Ishikawa (cell line): ENCODE measurements around the gene DENND4A.

ENCODE experiments used
- CEBPB ChIP-seq: IDR thresholded peaks from 2 replicates; pipeline ENCODE4 v1.6.1; 2012
- CREB1 ChIP-seq: IDR thresholded peaks from 2 replicates; pipeline ENCODE4 v1.6.1; 2012; ENCODE audit warnings: low read depth
- EGR1 ChIP-seq: IDR thresholded peaks from 2 replicates; pipeline ENCODE4 v1.6.1; 2012
- EP300 ChIP-seq: IDR thresholded peaks from 2 replicates; pipeline ENCODE4 v1.6.1; 2012; ENCODE audit warnings: borderline replicate concordance
- FOXM1 ChIP-seq: IDR thresholded peaks from 2 replicates; pipeline ENCODE4 v1.6.1; 2012; ENCODE audit warnings: low read depth, borderline replicate concordance
- NFIC ChIP-seq: IDR thresholded peaks from 2 replicates; pipeline ENCODE4 v1.6.1; 2012
- RAD21 ChIP-seq: IDR thresholded peaks from 2 replicates; pipeline ENCODE4 v1.6.1; 2012; ENCODE audit warnings: low read depth
- TAF1 ChIP-seq: IDR thresholded peaks from 2 replicates; pipeline ENCODE4 v1.6.1; 2012; ENCODE audit warnings: low read depth, mild to moderate bottlenecking
- TCF12 ChIP-seq: IDR thresholded peaks from 2 replicates; pipeline ENCODE4 v1.6.1; 2012; ENCODE audit warnings: low read depth
- TEAD4 ChIP-seq: IDR thresholded peaks from 2 replicates; pipeline ENCODE4 v1.6.1; 2012
- YY1 ChIP-seq: IDR thresholded peaks from 2 replicates; pipeline ENCODE4 v1.6.1; 2012; ENCODE audit warnings: low read depth
- ZBTB7A ChIP-seq: IDR thresholded peaks from 2 replicates; pipeline ENCODE4 v1.6.1; 2012; ENCODE audit warnings: low read depth
- TF ChIP-seq, protein P1 (sequence below): IDR thresholded peaks from 2 replicates; pipeline ENCODE4 v1.6.1; 2012
- TF ChIP-seq, protein P2 (sequence below): IDR thresholded peaks from 2 replicates; pipeline ENCODE4 v1.6.1; 2012; ENCODE audit warnings: low read depth, mild to moderate bottlenecking
- TF ChIP-seq, protein P3 (sequence below): IDR thresholded peaks from 2 replicates; pipeline ENCODE4 v1.6.1; 2012

Gene DENND4A

DNA sequence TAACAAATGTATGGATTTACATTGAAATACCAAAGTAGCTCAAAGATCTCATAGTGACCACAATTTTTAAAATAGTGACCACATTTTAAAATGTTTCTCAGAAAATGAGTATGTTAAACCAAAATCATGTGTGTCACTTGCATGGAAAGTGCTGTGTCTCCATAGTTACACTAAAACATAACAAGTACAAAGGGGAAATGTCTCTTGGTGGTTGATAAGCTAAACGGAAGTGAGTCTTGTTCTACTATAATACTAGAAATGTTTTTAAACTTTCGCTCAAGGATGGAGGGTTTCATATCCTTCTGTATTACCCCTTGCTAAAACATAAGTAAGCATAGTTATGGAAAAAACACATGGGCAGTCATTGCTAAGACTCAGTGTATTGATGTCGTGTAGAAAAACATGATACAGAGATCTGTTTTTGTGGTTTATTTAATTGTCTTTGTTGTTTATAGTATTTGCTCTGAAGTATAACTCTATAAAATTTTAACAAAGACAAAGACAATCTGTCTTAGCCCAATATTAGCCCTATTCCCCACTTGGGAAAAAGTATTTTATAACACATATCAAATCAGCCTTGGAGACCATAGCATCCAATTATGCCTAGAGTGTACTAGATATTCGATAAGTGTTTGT, 27.0 kb upstream of the DENND4A start:
- TF ChIP-seq ZBTB7A (no peak), TCF12 (no peak)

DNA sequence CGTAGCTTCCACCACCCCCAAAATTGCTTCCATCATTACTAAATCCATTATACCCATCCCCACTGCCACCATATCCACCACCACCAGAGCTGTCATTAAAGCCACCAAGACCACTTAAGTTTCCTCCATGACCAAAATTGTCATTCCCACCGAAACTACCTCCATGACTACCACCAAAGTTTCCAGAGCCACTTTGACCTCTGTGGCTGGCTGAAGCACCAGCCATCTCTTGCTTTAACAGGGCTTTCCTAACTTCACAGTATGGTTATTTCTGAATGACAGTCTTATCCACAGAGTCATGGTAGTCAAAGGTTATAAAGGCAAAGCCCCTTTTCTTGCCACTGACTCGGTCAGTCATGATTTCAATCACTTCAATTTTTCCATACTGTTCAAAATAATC, 24.3 kb upstream of the DENND4A start:
- TF ChIP-seq CEBPB = no peak
- TF ChIP-seq NFIC = no peak
- TF ChIP-seq EP300 = no peak
- no peak for TF ChIP-seq YY1
- TF ChIP-seq, protein P1, sequence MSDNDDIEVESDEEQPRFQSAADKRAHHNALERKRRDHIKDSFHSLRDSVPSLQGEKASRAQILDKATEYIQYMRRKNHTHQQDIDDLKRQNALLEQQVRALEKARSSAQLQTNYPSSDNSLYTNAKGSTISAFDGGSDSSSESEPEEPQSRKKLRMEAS = no peak
- no peak for TF ChIP-seq RAD21
- no peak for TF ChIP-seq EGR1
- TF ChIP-seq, protein P2, sequence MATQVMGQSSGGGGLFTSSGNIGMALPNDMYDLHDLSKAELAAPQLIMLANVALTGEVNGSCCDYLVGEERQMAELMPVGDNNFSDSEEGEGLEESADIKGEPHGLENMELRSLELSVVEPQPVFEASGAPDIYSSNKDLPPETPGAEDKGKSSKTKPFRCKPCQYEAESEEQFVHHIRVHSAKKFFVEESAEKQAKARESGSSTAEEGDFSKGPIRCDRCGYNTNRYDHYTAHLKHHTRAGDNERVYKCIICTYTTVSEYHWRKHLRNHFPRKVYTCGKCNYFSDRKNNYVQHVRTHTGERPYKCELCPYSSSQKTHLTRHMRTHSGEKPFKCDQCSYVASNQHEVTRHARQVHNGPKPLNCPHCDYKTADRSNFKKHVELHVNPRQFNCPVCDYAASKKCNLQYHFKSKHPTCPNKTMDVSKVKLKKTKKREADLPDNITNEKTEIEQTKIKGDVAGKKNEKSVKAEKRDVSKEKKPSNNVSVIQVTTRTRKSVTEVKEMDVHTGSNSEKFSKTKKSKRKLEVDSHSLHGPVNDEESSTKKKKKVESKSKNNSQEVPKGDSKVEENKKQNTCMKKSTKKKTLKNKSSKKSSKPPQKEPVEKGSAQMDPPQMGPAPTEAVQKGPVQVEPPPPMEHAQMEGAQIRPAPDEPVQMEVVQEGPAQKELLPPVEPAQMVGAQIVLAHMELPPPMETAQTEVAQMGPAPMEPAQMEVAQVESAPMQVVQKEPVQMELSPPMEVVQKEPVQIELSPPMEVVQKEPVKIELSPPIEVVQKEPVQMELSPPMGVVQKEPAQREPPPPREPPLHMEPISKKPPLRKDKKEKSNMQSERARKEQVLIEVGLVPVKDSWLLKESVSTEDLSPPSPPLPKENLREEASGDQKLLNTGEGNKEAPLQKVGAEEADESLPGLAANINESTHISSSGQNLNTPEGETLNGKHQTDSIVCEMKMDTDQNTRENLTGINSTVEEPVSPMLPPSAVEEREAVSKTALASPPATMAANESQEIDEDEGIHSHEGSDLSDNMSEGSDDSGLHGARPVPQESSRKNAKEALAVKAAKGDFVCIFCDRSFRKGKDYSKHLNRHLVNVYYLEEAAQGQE = no peak
- no peak for TF ChIP-seq FOXM1
- TF ChIP-seq, protein P3, sequence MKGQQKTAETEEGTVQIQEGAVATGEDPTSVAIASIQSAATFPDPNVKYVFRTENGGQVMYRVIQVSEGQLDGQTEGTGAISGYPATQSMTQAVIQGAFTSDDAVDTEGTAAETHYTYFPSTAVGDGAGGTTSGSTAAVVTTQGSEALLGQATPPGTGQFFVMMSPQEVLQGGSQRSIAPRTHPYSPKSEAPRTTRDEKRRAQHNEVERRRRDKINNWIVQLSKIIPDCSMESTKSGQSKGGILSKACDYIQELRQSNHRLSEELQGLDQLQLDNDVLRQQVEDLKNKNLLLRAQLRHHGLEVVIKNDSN = no peak
- no peak for TF ChIP-seq CREB1
- TF ChIP-seq ZBTB7A = no peak
- no peak for TF ChIP-seq TCF12
- no peak for TF ChIP-seq TAF1

DNA sequence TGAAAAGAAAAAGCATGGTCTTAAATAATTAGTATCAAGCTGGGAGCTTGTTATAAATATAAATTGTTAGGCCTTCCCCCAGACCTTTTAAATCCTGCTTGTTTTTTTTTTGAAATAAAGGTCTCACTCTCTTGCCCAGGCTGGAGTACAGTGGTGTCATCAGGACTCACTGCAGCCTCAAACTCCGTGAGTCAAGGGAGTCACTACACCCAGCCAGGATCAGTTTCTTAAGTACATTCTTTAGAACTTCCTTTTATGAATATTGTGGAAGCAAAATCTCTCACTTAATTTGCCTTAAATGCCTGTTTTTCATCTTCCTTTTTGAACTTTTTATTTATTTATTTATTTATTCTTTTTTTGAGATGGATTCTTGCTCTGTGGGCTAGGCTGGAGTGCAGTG, 20.8 kb upstream of the DENND4A start:
- no peak for TF ChIP-seq YY1
- no peak for TF ChIP-seq TAF1
- TF ChIP-seq CREB1 = no peak
- no peak for TF ChIP-seq TEAD4
- no peak for TF ChIP-seq NFIC
- TF ChIP-seq, protein P3 = no peak
- no peak for TF ChIP-seq EP300
- TF ChIP-seq CEBPB = no peak

DNA sequence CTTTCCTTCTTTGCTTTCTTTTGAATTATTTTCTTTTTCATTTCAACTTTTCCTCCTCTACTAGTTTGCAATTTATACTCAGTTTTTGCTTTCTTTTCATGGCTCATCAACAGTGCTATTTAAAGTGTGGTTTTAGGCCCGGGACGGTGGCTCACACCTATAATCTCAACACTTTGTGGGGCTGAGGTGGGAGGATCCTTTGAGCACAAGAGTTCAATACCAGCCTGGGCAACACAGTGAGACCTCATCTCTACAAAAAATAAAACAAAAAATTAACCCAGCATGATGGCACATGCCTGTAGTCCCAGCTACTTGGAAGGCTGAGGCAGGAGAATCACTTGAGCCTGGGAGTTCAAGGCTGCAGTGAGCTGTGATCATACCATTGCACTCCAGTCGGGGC, 20.4 kb upstream of the DENND4A start:
- TF ChIP-seq, protein P3 = no peak
- TF ChIP-seq CREB1 = no peak
- TF ChIP-seq EP300 = no peak
- no peak for TF ChIP-seq FOXM1
- TF ChIP-seq CEBPB = no peak
- TF ChIP-seq, protein P2 = no peak
- TF ChIP-seq RAD21 = no peak
- TF ChIP-seq YY1 = no peak
- no peak for TF ChIP-seq TAF1
- no peak for TF ChIP-seq EGR1
- TF ChIP-seq, protein P1 = no peak
- no peak for TF ChIP-seq ZBTB7A
- no peak for TF ChIP-seq NFIC
- no peak for TF ChIP-seq TEAD4
- TF ChIP-seq TCF12 = no peak

DNA sequence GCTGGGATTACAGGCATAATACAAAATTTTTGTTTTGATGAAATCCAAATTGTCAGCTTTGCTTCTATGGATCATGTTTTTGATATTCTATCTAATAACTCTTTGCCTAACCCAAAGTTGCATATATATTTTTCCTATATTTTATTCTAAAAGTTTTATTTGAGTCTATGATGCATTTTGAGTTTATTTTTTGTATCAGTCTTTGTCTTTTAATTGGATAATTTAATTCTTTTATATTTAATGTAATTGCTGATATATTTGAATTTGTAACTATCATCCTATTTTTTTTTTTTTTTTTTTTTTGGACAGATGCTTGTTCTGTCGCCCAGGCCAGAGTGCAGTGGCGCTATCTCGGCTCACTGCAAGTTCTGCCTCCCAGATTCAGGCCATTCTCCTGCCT, 19.7 kb upstream of the DENND4A start:
- TF ChIP-seq CEBPB = no peak
- no peak for TF ChIP-seq ZBTB7A
- TF ChIP-seq FOXM1 = no peak
- TF ChIP-seq NFIC = no peak
- no peak for TF ChIP-seq TAF1
- TF ChIP-seq, protein P2 = no peak
- TF ChIP-seq CREB1 = no peak
